H1 (cell line): ENCODE results near the gene CNRIP1. TPM values are rescaled to one million over a fixed set of nuclear protein-coding genes. Genes with fewer than 3 reads are reported as not detected.

Source experiments
- CTCF ChIA-PET: fragments of 300-600 bp; sonication (Branson Sonifier 250); formaldehyde crosslinking; loops from one replicate; lab custom pipeline; 2021; ENCODE audit not compliant: partially characterized antibody; lab: Charles Lee
- POLR2A ChIA-PET: fragments of 300-600 bp; sonication (Branson Sonifier 250); formaldehyde crosslinking; loops from one replicate; lab custom pipeline; 2021; ENCODE audit warnings: inconsistent platforms; ENCODE audit not compliant: partially characterized antibody; lab: Charles Lee
- DNase-seq, 2 experiments: peaks; one replicate each; pipeline versions ENCODE4 v3.0.0 to v3.0.0-alpha.2; 2010 to 2022; ENCODE audit warnings: low spot score in 2 of 2, low read depth in 1 of 2, mixed read lengths in 1 of 2
- FAIRE-seq: peaks from 2 replicates; lab custom pipeline; 2011; peaks lifted over from hg19 to GRCh38; lab: Jason Lieb, UNC
- H2AFZ ChIP-seq: 2 replicates; pipeline ENCODE4 v1.8.1; 2012; ENCODE audit warnings: low read length, inconsistent platforms
- H2AK5ac ChIP-seq: 2 replicates; pipeline ENCODE4 v1.6.1; 2013; ENCODE audit warnings: low read depth, low read length
- H2BK120ac ChIP-seq: replicated peaks from 2 replicates; pipeline ENCODE3; 2013; ENCODE audit warnings: low read depth, low read length, inconsistent platforms
- H2BK12ac ChIP-seq: 2 replicates; pipeline ENCODE4 v1.6.1; 2013; ENCODE audit warnings: low read depth, low read length
- H2BK15ac ChIP-seq: 2 replicates; pipeline ENCODE4 v1.6.1; 2013; ENCODE audit warnings: low read length
- H2BK20ac ChIP-seq: 2 replicates; pipeline ENCODE4 v1.6.1; 2013; ENCODE audit warnings: low read length
- H2BK5ac ChIP-seq: 2 replicates; pipeline ENCODE4 v1.6.1; 2013; ENCODE audit warnings: low read depth, low read length
- H3K14ac ChIP-seq: 2 replicates; pipeline ENCODE4 v1.6.1; 2013; ENCODE audit warnings: inconsistent platforms; ENCODE audit not compliant: insufficient read length
- H3K18ac ChIP-seq: 2 replicates; pipeline ENCODE4 v1.6.1; 2013; ENCODE audit warnings: low read length; ENCODE audit errors: extremely low read depth
- H3K23ac ChIP-seq: 2 replicates; pipeline ENCODE4 v1.6.1; 2013; ENCODE audit warnings: inconsistent platforms; ENCODE audit not compliant: insufficient read length
- H3K23me2 ChIP-seq: 2 replicates; pipeline ENCODE4 v1.6.1; 2013; ENCODE audit warnings: low read depth, low read length
- H3K27ac ChIP-seq: 2 replicates; pipeline ENCODE4 v1.6.1; 2011; ENCODE audit warnings: low read depth, low read length, inconsistent platforms
- H3K27me3 ChIP-seq, 4 experiments: replicated peaks in 1 of 4; 1 replicate in 1 of 4; 2 replicates in 3 of 4; pipeline versions ENCODE4 v1.6.1 to v1.8.1; 2011 to 2013; ENCODE audit warnings: low read length in 3 of 4, mild to moderate bottlenecking in 3 of 4, inconsistent platforms in 2 of 4, mixed read lengths in 2 of 4, moderate library complexity in 1 of 4; ENCODE audit not compliant: control insufficient read depth in 3 of 4, insufficient read depth in 3 of 4; ENCODE audit errors: extremely low read depth in 1 of 4
- H3K36me3 ChIP-seq, 4 experiments: 2 replicates each; pipeline versions ENCODE4 v1.6.1 to v1.8.1; 2011 to 2013; ENCODE audit warnings: mild to moderate bottlenecking in 4 of 4, low read length in 3 of 4, moderate library complexity in 2 of 4, control low read depth in 1 of 4, inconsistent platforms in 1 of 4; ENCODE audit not compliant: insufficient read depth in 4 of 4, control insufficient read depth in 2 of 4
- H3K4ac ChIP-seq: replicated peaks from 2 replicates; pipeline ENCODE3; 2013; ENCODE audit warnings: low read length, low read depth, mixed read lengths, inconsistent platforms; ENCODE audit not compliant: insufficient read length
- H3K4me1 ChIP-seq, 4 experiments: replicated peaks in 1 of 4; 1 replicate in 1 of 4; 2 replicates in 3 of 4; pipeline versions ENCODE4 v1.6.1 to v1.8.1; 2011 to 2013; ENCODE audit warnings: low read length in 3 of 4, inconsistent platforms in 2 of 4, mixed read lengths in 1 of 4; ENCODE audit not compliant: insufficient read depth in 4 of 4, control insufficient read depth in 3 of 4
- H3K4me2 ChIP-seq, 2 experiments: 2 replicates each; pipeline versions ENCODE4 v1.6.1 to v1.8.1; 2011 to 2013; ENCODE audit warnings: low read depth in 2 of 2, low read length in 2 of 2, control low read depth in 1 of 2, inconsistent platforms in 1 of 2, mild to moderate bottlenecking in 1 of 2; ENCODE audit not compliant: insufficient read depth in 1 of 2
- H3K4me3 ChIP-seq, 4 experiments: fragments of 200-600, 300-600 bp in 1 of 4; sonication (generic), shearing (Covaris generic), sonication (Bioruptor Twin) in 1 of 4; 2 replicates each; pipeline versions ENCODE4 v1.5.1 to v1.8.1; 2011 to 2016; ENCODE audit warnings: low read length in 4 of 4, low read depth in 3 of 4, control low read depth in 2 of 4, inconsistent platforms in 2 of 4, mild to moderate bottlenecking in 2 of 4, mixed read lengths in 1 of 4, moderate library complexity in 1 of 4; ENCODE audit not compliant: insufficient read depth in 2 of 4; ENCODE audit errors: extremely low read depth in 1 of 4
- H3K56ac ChIP-seq: replicated peaks from 2 replicates; pipeline ENCODE3; 2013; ENCODE audit warnings: low read depth, mild to moderate bottlenecking, mixed read lengths, low read length, inconsistent platforms; ENCODE audit not compliant: insufficient read length
- H3K79me1 ChIP-seq: 2 replicates; pipeline ENCODE4 v1.6.1; 2013; ENCODE audit warnings: low read depth, low read length, control low read depth
- H3K79me2 ChIP-seq, 2 experiments: 2 replicates each; pipeline versions ENCODE4 v1.6.1 to v1.8.1; 2012 to 2013; ENCODE audit warnings: low read length in 2 of 2, mild to moderate bottlenecking in 2 of 2, inconsistent platforms in 1 of 2; ENCODE audit not compliant: insufficient read depth in 2 of 2, control insufficient read depth in 1 of 2
- H3K9ac ChIP-seq, 4 experiments: replicated peaks in 1 of 4; 1 replicate in 1 of 4; 2 replicates in 3 of 4; pipeline versions ENCODE4 v1.6.1 to v1.8.1; 2011 to 2013; ENCODE audit warnings: low read depth in 3 of 4, low read length in 3 of 4, control low read depth in 2 of 4, mild to moderate bottlenecking in 2 of 4, moderate library complexity in 2 of 4, inconsistent platforms in 1 of 4; ENCODE audit errors: extremely low read depth in 1 of 4
- H3K9me3 ChIP-seq, 2 experiments: 2 replicates each; pipeline versions ENCODE4 v1.6.1 to v1.8.1; 2012 to 2013; ENCODE audit warnings: mild to moderate bottlenecking in 2 of 2, moderate library complexity in 2 of 2, control low read depth in 1 of 2, inconsistent platforms in 1 of 2, low read depth in 1 of 2, low read length in 1 of 2, mixed read lengths in 1 of 2; ENCODE audit not compliant: insufficient read depth in 2 of 2
- H4K20me1 ChIP-seq, 2 experiments: replicated peaks in 1 of 2; 2 replicates each; pipeline versions ENCODE3 to v1.8.1; 2011 to 2013; ENCODE audit warnings: inconsistent platforms in 2 of 2, low read length in 2 of 2, mild to moderate bottlenecking in 1 of 2; ENCODE audit not compliant: insufficient read depth in 2 of 2, control insufficient read depth in 1 of 2
- H4K5ac ChIP-seq: 2 replicates; pipeline ENCODE4 v1.6.1; 2013; ENCODE audit warnings: low read length, low read depth, mixed read lengths, inconsistent platforms; ENCODE audit not compliant: insufficient read length
- H4K8ac ChIP-seq: 2 replicates; pipeline ENCODE4 v1.8.0; 2013; ENCODE audit warnings: mild to moderate bottlenecking, moderate library complexity, low read length, inconsistent platforms; ENCODE audit not compliant: insufficient read depth; ENCODE audit errors: extremely low read depth
- H4K91ac ChIP-seq: replicated peaks from 2 replicates; pipeline ENCODE3; 2013; ENCODE audit warnings: low read length, mixed read lengths, inconsistent platforms; ENCODE audit not compliant: insufficient read length
- ASH2L ChIP-seq: fragments of 200-600, 300-600 bp; sonication (generic); IDR thresholded peaks from one replicate; pipeline ENCODE4 v1.7.1; 2017; ENCODE audit warnings: low read length
- BACH1 ChIP-seq: IDR thresholded peaks from 2 replicates; pipeline ENCODE4 v1.6.1; 2012; ENCODE audit warnings: low read length, improper control_type of control experiment
- GTF2F1 ChIP-seq: IDR thresholded peaks from 2 replicates; pipeline ENCODE4 v1.6.1; 2012; ENCODE audit warnings: low read depth, low read length, improper control_type of control experiment, borderline replicate concordance
- HDAC2 ChIP-seq, 2 experiments: fragments of 300-600 bp in 1 of 2; sonication (generic) in 1 of 2; IDR thresholded peaks; 2 replicates each; pipeline ENCODE4 v1.6.1; 2011 to 2012; ENCODE audit warnings: low read depth in 2 of 2, low read length in 2 of 2, mild to moderate bottlenecking in 2 of 2, moderate library complexity in 2 of 2, borderline replicate concordance in 1 of 2, inconsistent platforms in 1 of 2
- HDAC6 ChIP-seq: IDR thresholded peaks from one replicate; pipeline ENCODE4 v1.7.1; 2012; ENCODE audit warnings: low read depth, mild to moderate bottlenecking, inconsistent platforms, low read length, moderate library complexity
- RFX5 ChIP-seq: IDR thresholded peaks from 2 replicates; pipeline ENCODE4 v1.6.1; 2011; ENCODE audit warnings: low read depth, low read length, improper control_type of control experiment, borderline replicate concordance
- WGBS, 2 experiments: shearing (Covaris generic) in 1 of 2; methylation state at CpG; one replicate each; pipeline versions ENCODE4 v1.1.6 to v1.1.7; 2013 to 2015; ENCODE audit warnings: low lambda C conversion rate in 2 of 2, mixed read lengths in 2 of 2, inconsistent platforms in 1 of 2, low coverage in 1 of 2, missing lambda C conversion rate in 1 of 2; ENCODE audit not compliant: insufficient replicate concordance in 2 of 2, insufficient coverage in 1 of 2, insufficient read length in 1 of 2; ENCODE audit errors: extremely low coverage in 1 of 2, missing lambda C conversion rate in 1 of 2; 5-methylcytosine and 5-hydroxymethylcytosine counted together
- polyA plus RNA-seq, 7 experiments: library from polyadenylated mRNA; depleted of rRNA in 3 of 7; stranded (reverse) in 5 of 7; unstranded in 2 of 7; fragments of >200 nt in 5 of 7; fragments of 200-250 nt in 2 of 7; gene quantifications; 1 replicate in 5 of 7; 2 replicates in 1 of 7; 4 replicates in 1 of 7; pipeline versions ENCODE4 v1.2.1 to v1.2.3, GENCODE V29; 2011 to 2013; ENCODE audit warnings: missing spikeins in 2 of 7, mixed read lengths in 2 of 7
- total RNA-seq: library from RNA; stranded (reverse); fragmentation: NEBNext Ultra II Directional; extraction: Animal tissue kit (Norgen Biotek cat#: 25700); gene quantifications from 2 replicates; pipeline ENCODE4 v1.2.1, GENCODE V29; 2021

The CNRIP1 gene
- total and polyA plus RNA-seq, 2 of the 8 experiments (the other 6 are each of a cell fraction or from before 2014, with no cell fraction given), result 4.6 to 7.0 TPM

- no peaks in the 10 kb centered on the region for H3K79me2 ChIP-seq
- H2BK15ac ChIP-seq, result no peak overlapping the region
- H4K91ac ChIP-seq, result no peak overlapping the region
- ChIA-PET CTCF (no interaction called here), POLR2A (no interaction called here)
- no peaks in the 10 kb centered on the region for H3K36me3 ChIP-seq
- no peaks in the 10 kb centered on the region for H3K79me1 ChIP-seq
- no peak overlapping the region for H3K4me2 ChIP-seq
- no peak overlapping the region for H3K18ac ChIP-seq
- no peak overlapping the region for H2BK120ac ChIP-seq
- no peak overlapping the region for H3K4me3 ChIP-seq
- H4K20me1 ChIP-seq, result no peaks in the 10 kb centered on the region
- no peaks in the 10 kb centered on the region for H3K23me2 ChIP-seq
- H2BK12ac ChIP-seq, result no peak overlapping the region
- TF ChIP-seq GTF2F1, result no peak
- TF ChIP-seq HDAC6, result no peak
- no peak for TF ChIP-seq RFX5
- TF ChIP-seq ASH2L, result no peak
- TF ChIP-seq HDAC2 (IDR thresholded peaks at IDR 0.05; ENCODE audit: borderline replicate concordance in 1 of 2, low read depth in 2 of 2, low read length in 2 of 2), result no peak
- no peak for TF ChIP-seq BACH1
- H4K8ac ChIP-seq, result no peak overlapping the region
- H2AFZ ChIP-seq, result no peak overlapping the region
- WGBS, 2 experiments, result 90% methylated on average over 3 of the region's 3 CpGs; no CpG with 5 or more reads in 1 of the 2 experiments
- no peak overlapping the region for H2BK5ac ChIP-seq
- no peak overlapping the region for H2AK5ac ChIP-seq
- no peak overlapping the region for H3K9ac ChIP-seq
- FAIRE-seq (no peak), DNase-seq (no peak)
- no peak overlapping the region for H3K4ac ChIP-seq
- no peaks in the 10 kb centered on the region for H3K27me3 ChIP-seq
- no peak overlapping the region for H4K5ac ChIP-seq
- no peak overlapping the region for H3K14ac ChIP-seq
- H3K27ac ChIP-seq, result no peak overlapping the region
- no peaks in the 10 kb centered on the region for H3K9me3 ChIP-seq
- no peaks in the 10 kb centered on the region for H3K4me1 ChIP-seq
- no peak overlapping the region for H3K56ac ChIP-seq
- no peak overlapping the region for H3K23ac ChIP-seq
- H2BK20ac ChIP-seq, result no peak overlapping the region
These were observed 21.2 kb upstream of the CNRIP1 start for GRCh38 chr2:68341062-68341329.
